Uterus (tissue), 2 donors: ENCODE measurements around the gene ATXN7L2.

Experiments used
- CTCF ChIP-seq, 4 experiments: fragments of 200-600 bp in 2 of 4; fragments of 450-650 bp in 2 of 4; sonication (generic) in 2 of 4; IDR thresholded peaks; one replicate each; pipeline ENCODE4 v1.5.1; 2016 to 2019; ENCODE audit warnings: antibody characterized with exemption in 4 of 4, mild to moderate bottlenecking in 2 of 4, moderate library complexity in 1 of 4
- POLR2A ChIP-seq, 2 donors: fragments of 450-650 bp; IDR thresholded peaks; one replicate each; pipeline ENCODE4 v1.6.1; 2016; ENCODE audit warnings: antibody characterized with exemption in 2 of 2, mild to moderate bottlenecking in 1 of 2, moderate library complexity in 1 of 2

GRCh38 chr1:109457819-109458218, 25.9 kb upstream of the ATXN7L2 start:
- TF ChIP-seq CTCF (IDR thresholded peaks at IDR 0.05) (no peak), POLR2A (IDR thresholded peaks at IDR 0.05) (no peak)
